SW 1271 (cell line): ENCODE results near the gene RUNX1.
A peak's percentile ranks its signal among the peaks of the same experiment; 100 is the strongest.

Experiments
- DNase-seq, 2 experiments: peaks; one replicate each; lab custom pipeline; 2025; lab: John Stamatoyannopoulos, UW

The RUNX1 gene

DNA sequence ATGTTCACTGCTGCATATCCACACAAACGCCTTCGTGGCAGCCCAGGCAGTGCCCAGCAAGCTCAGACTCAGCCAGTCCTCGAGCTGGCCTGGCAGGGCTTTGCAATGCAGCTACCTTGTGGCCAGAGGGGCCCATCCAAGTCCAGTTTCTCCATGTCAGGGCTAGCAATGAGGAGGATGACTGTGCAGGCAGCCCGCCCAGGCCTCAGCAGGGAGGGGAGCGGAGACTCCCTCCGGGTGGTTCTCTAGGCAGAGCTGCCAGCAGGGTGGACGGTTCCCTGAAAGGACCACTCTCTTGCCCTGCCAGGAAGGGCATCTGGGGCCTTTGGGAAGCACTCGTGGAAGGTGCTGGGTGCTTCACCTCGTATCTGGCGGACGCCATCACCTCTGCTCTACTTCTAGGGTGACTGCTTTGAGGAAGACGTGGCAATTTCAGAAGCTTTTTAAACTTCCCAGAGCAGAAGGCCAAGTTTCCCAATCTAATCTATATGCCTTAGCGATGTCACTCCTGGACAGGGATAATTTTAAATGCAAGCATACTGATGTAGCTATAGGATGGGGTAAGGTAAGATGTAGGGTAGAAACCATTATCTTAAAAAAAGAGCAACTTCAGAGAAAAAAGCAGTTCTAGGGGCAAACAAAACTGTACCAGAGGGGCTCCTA is 56.2 kb downstream of the RUNX1 start:
- DNase-seq = no peak

DNA sequence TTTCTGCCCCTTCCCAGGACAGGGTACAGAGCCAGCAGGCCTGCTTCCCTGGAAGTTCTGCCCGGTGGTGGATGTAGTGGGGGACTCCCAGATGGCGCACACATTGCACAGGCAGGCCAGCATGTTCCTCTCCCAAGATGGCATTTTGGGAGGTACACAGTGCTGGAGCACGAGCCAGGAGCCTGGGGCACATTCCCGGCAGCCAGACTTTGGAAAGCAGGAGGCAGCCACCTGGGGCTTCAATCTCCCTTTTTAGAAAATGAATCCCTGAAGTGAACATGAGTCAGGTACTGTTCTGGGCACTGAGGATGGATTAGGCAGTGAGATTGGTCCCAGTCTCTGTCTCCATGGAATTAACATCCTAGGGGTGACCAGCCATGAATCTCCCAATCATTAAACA is 56.9 kb downstream of the RUNX1 start:
- DNase-seq = no peak

- no peak for DNase-seq
Measured at GRCh38 chr21:34991366-34991957, 57.6 kb downstream of the RUNX1 start.

DNA sequence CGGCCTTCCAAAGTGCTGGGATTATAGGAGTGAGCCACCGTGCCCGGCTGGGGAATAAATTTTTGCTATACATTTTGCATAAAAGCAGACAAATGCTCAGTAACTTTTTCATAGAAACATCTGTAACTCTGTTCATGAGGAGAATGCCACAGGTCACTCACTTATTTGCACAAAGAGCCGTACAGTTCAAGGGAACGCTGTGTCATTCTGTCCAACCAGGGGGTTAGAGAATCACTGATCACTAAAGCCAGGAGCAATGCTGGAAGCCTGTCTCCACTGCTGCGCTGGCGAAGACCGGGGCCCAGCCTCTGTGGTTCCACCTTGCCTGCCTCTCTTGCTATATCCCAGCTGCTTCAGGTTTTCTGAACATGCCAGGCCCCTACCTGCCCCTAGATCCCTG is 58.3 kb downstream of the RUNX1 start:
- no peak for DNase-seq

DNA sequence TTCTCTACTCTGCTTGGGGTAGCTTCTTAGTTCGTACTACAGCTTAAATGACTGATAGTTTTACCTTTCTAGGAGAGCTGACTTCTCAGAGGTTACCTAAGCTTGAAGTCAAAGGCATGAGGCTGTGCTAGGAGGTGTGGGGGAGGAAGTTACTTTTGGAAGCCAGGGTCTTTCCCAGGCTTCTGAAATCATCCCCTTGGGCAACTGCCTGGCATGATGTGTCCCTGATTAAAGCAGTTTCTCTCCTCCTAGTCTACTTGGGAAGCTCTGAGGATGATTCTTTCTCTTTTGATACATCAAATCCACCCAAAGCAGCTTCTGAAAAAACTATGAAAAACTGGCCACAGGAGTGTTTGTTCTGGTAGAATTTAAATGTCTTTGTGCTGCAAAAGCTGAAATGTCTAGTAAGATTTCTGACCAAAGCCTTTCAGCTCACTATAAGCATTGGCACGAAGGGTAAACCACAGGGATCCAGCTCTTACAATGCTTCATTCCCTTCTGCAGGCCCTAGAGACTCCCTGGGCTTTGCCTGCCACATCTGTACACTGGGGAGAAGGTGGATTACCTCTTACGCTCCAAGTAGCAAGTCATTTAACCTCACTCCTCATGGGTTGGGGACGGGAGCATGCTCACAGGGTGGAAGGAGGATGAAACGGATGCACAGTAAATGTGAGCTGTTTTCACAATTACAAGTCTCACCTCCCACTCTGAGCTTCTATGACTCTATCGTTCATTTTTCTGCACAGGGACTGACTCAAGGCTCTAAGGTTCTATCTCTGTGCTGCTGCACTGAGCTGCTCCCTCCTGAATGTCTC is 59.6 kb downstream of the RUNX1 start:
- DNase-seq = no peak

GRCh38 chr21:34988625-34989024 is 60.5 kb downstream of the RUNX1 start:
- no peak for DNase-seq

GRCh38 chr21:34988139-34988538 is 61.0 kb downstream of the RUNX1 start:
- DNase-seq = no peak

DNA sequence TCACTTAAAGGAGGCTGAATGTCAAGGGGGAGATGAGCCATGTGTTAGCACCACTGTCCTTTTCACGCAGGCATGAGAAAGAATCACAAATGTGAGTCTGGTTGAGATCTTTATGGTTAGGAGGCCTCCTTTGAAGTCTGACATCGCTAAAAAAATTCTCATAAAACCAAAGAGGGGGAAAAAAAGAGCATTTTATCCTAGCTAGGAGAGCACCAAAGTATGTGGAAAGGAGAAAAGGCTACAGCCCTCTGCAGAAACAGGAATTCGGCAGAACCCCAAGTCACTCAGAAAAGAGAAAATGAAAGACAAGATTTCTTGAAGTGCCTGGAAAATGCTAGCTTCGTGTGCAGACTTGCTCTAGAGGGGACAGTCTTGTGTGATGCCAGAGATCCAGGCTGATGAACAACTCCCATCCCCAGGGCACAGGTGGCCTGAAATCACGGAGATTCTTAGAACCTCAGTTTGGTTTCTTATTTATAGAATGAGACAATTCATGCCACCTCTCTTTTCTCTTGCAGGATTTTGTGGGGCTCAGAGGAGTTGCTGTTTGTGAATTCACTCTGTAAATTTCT is 61.5 kb downstream of the RUNX1 start:
- DNase-seq = no peak

DNA sequence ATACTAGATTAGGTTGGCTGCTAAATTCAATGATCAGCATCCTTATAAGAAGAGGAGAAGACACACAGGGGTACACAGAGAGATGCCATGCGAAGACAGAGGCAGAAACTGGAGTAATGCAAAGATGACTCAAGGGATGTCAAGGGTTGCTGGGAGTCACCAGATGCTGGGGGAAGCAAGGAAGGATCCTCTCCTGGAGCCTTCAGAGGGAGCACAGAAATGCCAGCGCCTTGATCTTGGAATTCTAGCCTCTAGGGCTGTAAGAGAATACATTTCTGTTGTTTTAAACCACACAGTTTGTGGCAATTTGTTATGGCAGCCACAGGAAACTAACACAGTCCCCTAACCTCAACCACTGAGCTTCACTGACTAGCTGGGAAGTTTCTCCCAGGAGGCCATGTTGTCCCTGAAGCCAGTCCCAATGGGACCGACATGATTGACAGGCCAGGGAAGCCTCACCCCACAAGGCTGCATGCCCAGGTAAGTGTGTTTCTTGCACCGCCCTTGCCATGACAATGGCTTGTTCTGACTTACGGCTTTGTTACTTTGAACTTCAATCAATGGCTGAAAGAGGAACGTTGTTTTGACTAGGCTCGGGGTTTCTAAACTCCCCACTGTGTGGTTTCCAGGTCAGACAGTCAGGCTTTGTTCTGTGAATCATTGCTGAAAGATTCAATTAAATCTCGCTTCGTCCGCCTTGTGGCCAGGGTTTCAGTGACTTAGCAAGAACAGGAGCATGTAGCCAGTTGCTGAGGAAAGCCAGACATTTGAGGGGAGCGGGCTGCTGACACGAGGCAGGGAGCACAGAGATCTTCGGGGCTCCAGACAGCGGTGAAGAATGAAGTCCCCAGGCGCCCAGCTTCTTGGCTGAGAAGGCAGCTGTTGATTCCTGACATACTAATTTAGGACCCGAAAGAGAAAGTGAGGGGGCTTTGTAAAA is 62.3 kb downstream of the RUNX1 start:
- DNase-seq = no peak

- DNase-seq = no peak
Measured at GRCh38 chr21:34984356-34985058, 64.6 kb downstream of the RUNX1 start.

DNA sequence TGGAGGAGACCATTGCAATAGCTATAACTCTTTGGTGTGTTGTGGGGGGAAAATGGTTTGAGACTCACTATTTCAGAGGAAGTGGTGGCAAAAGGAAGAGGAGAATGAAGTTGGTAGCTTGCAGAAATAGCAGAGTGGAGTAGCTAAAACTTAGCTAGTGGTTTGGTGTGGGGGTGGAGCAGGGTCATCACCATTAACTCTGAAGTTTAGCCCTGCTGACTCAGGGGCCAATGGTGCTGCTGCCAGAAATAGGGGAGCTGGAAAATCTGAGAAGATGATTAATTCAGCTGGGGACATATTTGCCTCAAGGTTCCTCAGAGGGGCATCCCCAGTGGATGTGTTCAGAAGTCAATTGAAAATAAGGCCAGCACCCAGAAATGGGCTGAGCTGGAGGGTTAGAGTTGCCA is 65.4 kb downstream of the RUNX1 start:
- DNase-seq = peak in 1 of 2 experiments; percentile 48

DNA sequence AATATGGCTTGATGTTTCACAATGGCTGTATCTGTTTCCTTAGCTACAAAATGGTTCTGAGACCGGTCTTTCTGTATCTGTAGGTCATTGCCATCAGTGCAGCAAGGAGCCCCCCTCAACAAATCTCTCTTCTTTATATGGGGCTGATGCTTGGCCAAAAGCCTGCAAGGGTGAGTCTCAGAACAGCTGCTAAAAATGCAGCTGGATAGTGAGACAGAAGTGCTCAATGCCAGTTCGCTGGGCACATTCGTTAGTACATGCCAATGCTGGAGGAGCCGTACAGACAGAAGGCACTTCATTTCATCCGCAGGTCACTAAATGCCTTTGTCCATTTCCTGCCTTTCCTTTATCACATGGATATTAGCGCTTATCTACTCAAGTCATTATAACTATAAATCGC is 67.3 kb downstream of the RUNX1 start:
- no peak for DNase-seq

DNA sequence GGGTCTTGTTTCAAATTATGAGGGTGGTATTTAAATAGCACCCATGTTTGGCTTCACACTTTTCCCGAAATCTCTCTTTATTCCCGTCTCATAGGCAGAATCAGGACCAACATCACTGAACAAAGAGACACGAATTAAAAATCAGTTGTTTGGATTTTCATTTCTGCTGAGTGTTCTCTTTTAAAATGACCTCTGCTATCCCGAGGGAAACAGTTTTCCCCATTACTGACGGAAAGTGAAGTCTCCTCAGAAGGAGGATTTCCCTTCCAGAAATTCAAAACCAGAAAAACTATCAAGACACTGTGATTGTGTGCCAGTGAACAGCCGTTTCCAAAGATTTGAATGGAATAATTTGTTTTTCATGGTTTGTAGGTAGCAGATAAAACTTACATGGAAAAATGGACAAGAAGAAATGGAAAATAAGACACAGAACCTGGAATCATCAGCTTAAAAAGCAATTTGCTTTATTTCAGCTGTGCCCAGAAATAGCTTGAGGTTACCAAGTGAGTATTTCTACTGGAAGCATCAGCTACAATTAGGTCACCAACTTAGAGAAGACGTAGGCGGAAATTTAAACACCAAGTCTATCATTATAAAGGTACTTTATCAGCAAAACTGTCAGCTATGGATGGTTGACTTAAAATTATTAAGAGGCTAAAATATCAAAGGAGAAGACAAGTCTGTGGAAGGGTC is 68.5 kb downstream of the RUNX1 start:
- no peak for DNase-seq

GRCh38 chr21:34979383-34979782 is 69.7 kb downstream of the RUNX1 start:
- no peak for DNase-seq

DNA sequence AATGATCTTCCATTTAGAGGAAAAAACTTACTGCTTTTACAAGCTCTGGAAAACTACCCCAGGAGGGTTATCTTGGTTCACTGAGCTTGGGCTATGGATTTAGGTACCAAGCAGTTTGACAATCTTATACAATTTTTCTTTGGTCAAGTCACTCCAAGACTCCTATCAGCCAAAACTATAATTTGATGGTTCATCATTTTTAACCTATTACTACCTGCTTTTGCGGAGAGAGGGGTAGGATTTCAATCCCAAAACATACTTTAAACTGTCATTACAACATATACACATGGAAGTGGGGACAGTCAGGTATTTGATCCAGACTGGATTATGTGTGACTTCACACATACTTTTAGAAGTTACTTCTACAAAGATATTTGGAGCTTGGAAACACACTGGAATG is 71.8 kb downstream of the RUNX1 start:
- DNase-seq = no peak

- DNase-seq = no peak
Measured at GRCh38 chr21:34974162-34974981, 74.7 kb downstream of the RUNX1 start.

- no peak for DNase-seq
Measured at GRCh38 chr21:34973685-34974084, 75.4 kb downstream of the RUNX1 start.

- no peak for DNase-seq
Measured at GRCh38 chr21:34971656-34972055, 77.4 kb downstream of the RUNX1 start.

DNA sequence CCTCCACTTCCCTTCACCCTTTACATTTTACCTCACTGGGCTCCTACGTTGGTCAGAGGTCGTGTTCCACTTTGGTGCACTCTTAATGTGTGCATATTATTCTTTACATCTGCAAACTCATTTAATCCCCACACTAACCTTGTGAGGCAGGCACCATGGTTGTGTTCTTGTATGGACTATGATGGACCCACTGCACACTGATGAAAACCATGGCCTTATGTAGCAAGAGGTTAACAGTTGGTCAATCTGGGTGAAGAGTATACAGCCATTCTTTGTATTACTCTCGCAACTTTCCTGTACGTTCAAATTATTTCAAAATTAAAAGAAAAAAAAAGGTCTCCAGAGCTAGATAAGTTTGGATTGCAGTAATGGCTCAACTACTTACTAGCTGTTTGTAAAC is 78.5 kb downstream of the RUNX1 start:
- no peak for DNase-seq

- DNase-seq = no peak
Measured at GRCh38 chr21:34970167-34970500, 79.0 kb downstream of the RUNX1 start.
